SU-DHL-6 (cell line): ENCODE results near the gene NAV2.

Experiments used
- H2AFZ ChIP-seq: fragments of 200-600 bp; sonication (generic); 2 replicates; pipeline ENCODE4 v1.6.1; 2014; ENCODE audit warnings: low read depth, mild to moderate bottlenecking, moderate library complexity, mixed read lengths, antibody characterized with exemption, low read length; ENCODE audit not compliant: severe bottlenecking
- H3F3A ChIP-seq: fragments of 200-600 bp; shearing (Covaris generic); 2 replicates; pipeline ENCODE4 v1.6.0; 2016; ENCODE audit warnings: antibody characterized with exemption, mild to moderate bottlenecking; ENCODE audit not compliant: insufficient read depth
- H3K27ac ChIP-seq: fragments of 200-600 bp; sonication (generic); 2 replicates; pipeline ENCODE4 v1.5.1; 2016; ENCODE audit warnings: low read depth, mild to moderate bottlenecking, low read length, moderate library complexity, mixed read lengths
- H3K27me3 ChIP-seq: fragments of 200-600 bp; sonication (generic), shearing (Covaris generic); 2 replicates; pipeline ENCODE4 v1.6.0; 2014; ENCODE audit warnings: mild to moderate bottlenecking, low read length
- H3K36me3 ChIP-seq: fragments of 200-600 bp; sonication (generic); 2 replicates; pipeline ENCODE4 v1.6.1; 2014; ENCODE audit warnings: mild to moderate bottlenecking, low read length, mixed read lengths
- H3K4me2 ChIP-seq: fragments of 300-600, 200-600 bp; shearing (Covaris generic), sonication (generic); 2 replicates; pipeline ENCODE4 v1.6.0; 2014; ENCODE audit warnings: low read length, low read depth, mild to moderate bottlenecking; ENCODE audit not compliant: poor library complexity, severe bottlenecking
- H3K4me3 ChIP-seq: fragments of 200-600 bp; sonication (generic); 2 replicates; pipeline ENCODE4 v1.5.1; 2014; ENCODE audit warnings: antibody characterized with exemption, low read length, mild to moderate bottlenecking, mixed read lengths; ENCODE audit not compliant: insufficient read depth, poor library complexity, severe bottlenecking
- H3K79me2 ChIP-seq: fragments of 200-600 bp; sonication (generic); 2 replicates; pipeline ENCODE4 v1.6.1; 2014; ENCODE audit warnings: mild to moderate bottlenecking, low read length, moderate library complexity; ENCODE audit not compliant: insufficient read depth
- H3K9ac ChIP-seq: fragments of 200-600 bp; sonication (generic); 2 replicates; pipeline ENCODE4 v1.7.0; 2014; ENCODE audit warnings: mild to moderate bottlenecking, low read length
- H3K9me2 ChIP-seq: fragments of 200-600 bp; sonication (generic); replicated peaks from 2 replicates; pipeline ENCODE4 v1.6.1; 2014; ENCODE audit warnings: low read length; ENCODE audit not compliant: insufficient read depth
- H3K9me3 ChIP-seq: fragments of 200-600 bp; sonication (generic); 2 replicates; pipeline ENCODE4 v1.6.1; 2014; ENCODE audit warnings: low read length, mixed read lengths; ENCODE audit not compliant: insufficient read depth
- H4K20me1 ChIP-seq: fragments of 200-600 bp; sonication (generic); 2 replicates; pipeline ENCODE4 v1.6.1; 2014; ENCODE audit warnings: low read depth, mild to moderate bottlenecking, antibody characterized with exemption, low read length, moderate library complexity, mixed read lengths
- CTCF ChIP-seq: fragments of 200-600 bp; sonication (generic); IDR thresholded peaks from one replicate; pipeline ENCODE4 v1.5.1; 2017; ENCODE audit warnings: antibody characterized with exemption, mild to moderate bottlenecking, low read length, moderate library complexity; ENCODE audit not compliant: insufficient read depth, poor library complexity, severe bottlenecking
- EZH2phosphoT487 ChIP-seq: fragments of 200-600 bp; sonication (generic), shearing (Covaris generic); conservative IDR thresholded peaks from 2 replicates; pipeline ENCODE4 v1.6.1; 2018; ENCODE audit warnings: mild to moderate bottlenecking, antibody characterized with exemption, low read length, moderate library complexity, mixed read lengths

The NAV2 gene

GRCh38 chr11:19947537-19948114, 235.0 kb downstream of the NAV2 start:
- TF ChIP-seq CTCF (no peak), EZH2phosphoT487 (no peak)
- Histone ChIP-seq H3K79me2 (no peaks in the 10 kb centered on the region), H3K27me3 (no peaks in the 10 kb centered on the region), H3F3A (no peaks in the 10 kb centered on the region), H3K4me2 (no peak overlapping the region), H3K9me2 (no peaks in the 10 kb centered on the region), H3K9me3 (no peaks in the 10 kb centered on the region), H4K20me1 (no peaks in the 10 kb centered on the region), H3K4me3 (no peak overlapping the region), H3K27ac (no peak overlapping the region), H3K9ac (no peak overlapping the region), H2AFZ (no peak overlapping the region), H3K36me3 (no peaks in the 10 kb centered on the region)

GRCh38 chr11:19949606-19950005, 237.0 kb downstream of the NAV2 start:
- H3K27ac ChIP-seq, result no peak overlapping the region
- H3K4me2 ChIP-seq, result no peak overlapping the region
- H3K9me3 ChIP-seq, result no peaks in the 10 kb centered on the region
- no peaks in the 10 kb centered on the region for H3F3A ChIP-seq
- no peak overlapping the region for H3K9ac ChIP-seq
- no peaks in the 10 kb centered on the region for H4K20me1 ChIP-seq
- no peaks in the 10 kb centered on the region for H3K79me2 ChIP-seq
- H2AFZ ChIP-seq, result no peak overlapping the region
- H3K27me3 ChIP-seq, result no peaks in the 10 kb centered on the region
- H3K9me2 ChIP-seq, result no peaks in the 10 kb centered on the region
- H3K36me3 ChIP-seq, result no peaks in the 10 kb centered on the region
- H3K4me3 ChIP-seq, result no peak overlapping the region
- no peak for TF ChIP-seq EZH2phosphoT487
- no peak for TF ChIP-seq CTCF

GRCh38 chr11:19951558-19952115, 239.0 kb downstream of the NAV2 start:
- Histone ChIP-seq H3K9me2 (no peaks in the 10 kb centered on the region), H3K27me3 (no peaks in the 10 kb centered on the region), H3F3A (no peaks in the 10 kb centered on the region), H2AFZ (peak overlapping the region; percentile 13), H3K9ac (no peak overlapping the region), H3K4me3 (no peak overlapping the region), H3K4me2 (peak overlapping the region; percentile 31), H3K36me3 (no peaks in the 10 kb centered on the region), H3K27ac (no peak overlapping the region), H3K79me2 (no peaks in the 10 kb centered on the region), H4K20me1 (no peaks in the 10 kb centered on the region), H3K9me3 (no peaks in the 10 kb centered on the region)
- TF ChIP-seq EZH2phosphoT487, result no peak
- peak; percentile 61 for TF ChIP-seq CTCF
